Measurements from ENCODE around the gene TRPV4.
A peak's percentile ranks its signal among the peaks of the same experiment; 100 is the strongest.

Gene TRPV4

GRCh38 chr12:109777544-109777943 lies 55.7 kb downstream of the TRPV4 start:
- H3K27me3 Mint-ChIP-seq = peaks cover 8% of the 10 kb centered on the region
- peaks cover 7% of the 10 kb centered on the region for H3K4me1 Mint-ChIP-seq
- DNase-seq (ENCODE audit: low spot score in 2 of 2) (no peak), ATAC-seq (ENCODE audit: low read depth) (no peak)
- H3K36me3 Mint-ChIP-seq = no peaks in the 10 kb centered on the region
- no peak overlapping the region for H3K27ac Mint-ChIP-seq
- no peaks in the 10 kb centered on the region for H3K9me3 Mint-ChIP-seq
- peak overlapping the region; percentile 4 for H3K4me3 Mint-ChIP-seq

GRCh38 chr12:109776624-109777023 lies 56.6 kb downstream of the TRPV4 start:
- Mint-ChIP-seq H3K27me3 (peaks cover 4% of the 10 kb centered on the region), H3K36me3 (no peaks in the 10 kb centered on the region), H3K27ac (peak overlapping the region; percentile 48), H3K4me3 (no peak overlapping the region), H3K4me1 (peaks cover 7% of the 10 kb centered on the region), H3K9me3 (no peaks in the 10 kb centered on the region)
- no peak for DNase-seq (ENCODE audit: low spot score in 2 of 2)
- no peak for ATAC-seq (ENCODE audit: low read depth)

GRCh38 chr12:109775172-109775881 lies 57.9 kb downstream of the TRPV4 start:
- Mint-ChIP-seq H3K27ac (no peak overlapping the region), H3K4me3 (no peak overlapping the region), H3K9me3 (no peaks in the 10 kb centered on the region), H3K27me3 (peaks cover 4% of the 10 kb centered on the region), H3K4me1 (peaks cover 7% of the 10 kb centered on the region), H3K36me3 (no peaks in the 10 kb centered on the region)
- peak; percentile 66 to 72 for DNase-seq (ENCODE audit: low spot score in 2 of 2)
- ATAC-seq (ENCODE audit: low read depth) = peak; percentile 82

- H3K27me3 Mint-ChIP-seq = peaks cover 4% of the 10 kb centered on the region
- H3K36me3 Mint-ChIP-seq = no peaks in the 10 kb centered on the region
- peak overlapping the region; percentile 1 for H3K4me3 Mint-ChIP-seq
- DNase-seq (ENCODE audit: low spot score in 2 of 2) = no peak
- no peaks in the 10 kb centered on the region for H3K9me3 Mint-ChIP-seq
- H3K4me1 Mint-ChIP-seq = peaks cover 7% of the 10 kb centered on the region
- no peak overlapping the region for H3K27ac Mint-ChIP-seq
- ATAC-seq (ENCODE audit: low read depth) = no peak
Measured at GRCh38 chr12:109773384-109774011, 59.7 kb downstream of the TRPV4 start.

GRCh38 chr12:109772622-109773321 lies 60.4 kb downstream of the TRPV4 start:
- ATAC-seq (ENCODE audit: low read depth) (no peak), DNase-seq (ENCODE audit: low spot score in 2 of 2) (no peak)
- H3K4me1 Mint-ChIP-seq = peaks cover 7% of the 10 kb centered on the region
- H3K27me3 Mint-ChIP-seq = peaks cover 4% of the 10 kb centered on the region
- no peaks in the 10 kb centered on the region for H3K9me3 Mint-ChIP-seq
- H3K27ac Mint-ChIP-seq = no peak overlapping the region
- H3K36me3 Mint-ChIP-seq = no peaks in the 10 kb centered on the region
- H3K4me3 Mint-ChIP-seq = no peak overlapping the region

GRCh38 chr12:109771746-109772621 lies 61.2 kb downstream of the TRPV4 start:
- H3K36me3 Mint-ChIP-seq = no peaks in the 10 kb centered on the region
- ATAC-seq (ENCODE audit: low read depth) (no peak), DNase-seq (ENCODE audit: low spot score in 2 of 2) (no peak)
- H3K27me3 Mint-ChIP-seq = peaks cover 4% of the 10 kb centered on the region
- no peak overlapping the region for H3K27ac Mint-ChIP-seq
- H3K9me3 Mint-ChIP-seq = no peaks in the 10 kb centered on the region
- no peak overlapping the region for H3K4me3 Mint-ChIP-seq
- H3K4me1 Mint-ChIP-seq = peaks cover 3% of the 10 kb centered on the region

- H3K36me3 Mint-ChIP-seq = no peaks in the 10 kb centered on the region
- DNase-seq (ENCODE audit: low spot score in 2 of 2) (no peak), ATAC-seq (ENCODE audit: low read depth) (no peak)
- no peak overlapping the region for H3K27ac Mint-ChIP-seq
- no peaks in the 10 kb centered on the region for H3K9me3 Mint-ChIP-seq
- H3K27me3 Mint-ChIP-seq = peaks cover 2% of the 10 kb centered on the region
- H3K4me1 Mint-ChIP-seq = peaks cover 3% of the 10 kb centered on the region
- H3K4me3 Mint-ChIP-seq = no peak overlapping the region
Measured at GRCh38 chr12:109770861-109771670, 62.1 kb downstream of the TRPV4 start.

- Mint-ChIP-seq H3K9me3 (no peaks in the 10 kb centered on the region), H3K4me1 (peaks cover 3% of the 10 kb centered on the region), H3K4me3 (no peak overlapping the region), H3K27ac (no peak overlapping the region), H3K27me3 (peaks cover 2% of the 10 kb centered on the region), H3K36me3 (no peaks in the 10 kb centered on the region)
- ATAC-seq (ENCODE audit: low read depth) (no peak), DNase-seq (ENCODE audit: low spot score in 2 of 2) (no peak)
Measured at GRCh38 chr12:109770104-109770860, 62.9 kb downstream of the TRPV4 start.

GRCh38 chr12:109768901-109769670 lies 64.1 kb downstream of the TRPV4 start:
- H3K27me3 Mint-ChIP-seq = peaks cover 2% of the 10 kb centered on the region
- peaks cover 3% of the 10 kb centered on the region for H3K4me1 Mint-ChIP-seq
- H3K4me3 Mint-ChIP-seq = no peak overlapping the region
- ATAC-seq (ENCODE audit: low read depth) (no peak), DNase-seq (ENCODE audit: low spot score in 2 of 2) (no peak)
- H3K9me3 Mint-ChIP-seq = no peaks in the 10 kb centered on the region
- no peaks in the 10 kb centered on the region for H3K36me3 Mint-ChIP-seq
- no peak overlapping the region for H3K27ac Mint-ChIP-seq

- no peaks in the 10 kb centered on the region for H3K27me3 Mint-ChIP-seq
- no peaks in the 10 kb centered on the region for H3K36me3 Mint-ChIP-seq
- H3K4me1 Mint-ChIP-seq = no peaks in the 10 kb centered on the region
- ATAC-seq (ENCODE audit: low read depth) (no peak), DNase-seq (ENCODE audit: low spot score in 2 of 2) (no peak)
- no peaks in the 10 kb centered on the region for H3K9me3 Mint-ChIP-seq
- H3K4me3 Mint-ChIP-seq = no peak overlapping the region
- no peak overlapping the region for H3K27ac Mint-ChIP-seq
Measured at GRCh38 chr12:109767991-109768900, 65.0 kb downstream of the TRPV4 start.

GRCh38 chr12:109767456-109767855 lies 65.7 kb downstream of the TRPV4 start:
- H3K27me3 Mint-ChIP-seq = no peaks in the 10 kb centered on the region
- H3K4me3 Mint-ChIP-seq = no peak overlapping the region
- no peaks in the 10 kb centered on the region for H3K36me3 Mint-ChIP-seq
- no peak for ATAC-seq (ENCODE audit: low read depth)
- no peak for DNase-seq (ENCODE audit: low spot score in 2 of 2)
- H3K4me1 Mint-ChIP-seq = no peaks in the 10 kb centered on the region
- H3K27ac Mint-ChIP-seq = no peak overlapping the region
- no peaks in the 10 kb centered on the region for H3K9me3 Mint-ChIP-seq
